T-helper 2 cell treated with Interferon-gamma antibody and Interleukin-4, amounts not matched to agents 100 ng/mL and 5 ng/mL, for 36 hours (primary cell): ENCODE results near the gene TRAF1. TPM values are rescaled to one million over a fixed set of nuclear protein-coding genes. Genes with fewer than 3 reads are reported as not detected.

Experiments used
- intact Hi-C: fragments of 100-400 bp; cut with micrococcal nuclease; formaldehyde crosslinking; loops from one replicate; pipeline ENCODE4 v1.15.1; 2023
- total RNA-seq: library from RNA; stranded (reverse); gene quantifications from 2 replicates; pipeline ENCODE4 v1.2.3, GENCODE V29; 2022

The TRAF1 gene
- total RNA-seq, 1 donor from 2014 or later: 82.3 TPM

GRCh38 chr9:120912958-120913646 lies 13.5 kb downstream of the TRAF1 start:
- intact Hi-C loops: no loop called here

GRCh38 chr9:120911295-120911837 lies 15.2 kb downstream of the TRAF1 start:
- intact Hi-C loops: no loop called here

GRCh38 chr9:120910643-120911042 lies 16.0 kb downstream of the TRAF1 start:
- intact Hi-C loops: no loop called here

GRCh38 chr9:120909904-120910303 lies 16.7 kb downstream of the TRAF1 start:
- intact Hi-C loops: no loop called here

GRCh38 chr9:120905315-120906164 lies 21.1 kb downstream of the TRAF1 start:
- intact Hi-C loops: loop anchor here (2.0 kb wide), 1 partner anchor 15 kb away; no protein-coding TSS in a partner anchor

GRCh38 chr9:120904978-120905301 lies 21.7 kb downstream of the TRAF1 start:
- intact Hi-C loops: loop anchor here (1.0 to 2.0 kb wide), 2 partner anchors 11 to 14 kb away; no protein-coding TSS in a partner anchor

GRCh38 chr9:120904061-120904977 lies 22.3 kb downstream of the TRAF1 start:
- intact Hi-C loops: loop anchor here (1.0 to 2.0 kb wide), 2 partner anchors 12 to 14 kb away; no protein-coding TSS in a partner anchor

- intact Hi-C loops: no loop called here
Measured at GRCh38 chr9:120902569-120903535, 23.7 kb downstream of the TRAF1 start.

GRCh38 chr9:120901755-120902568 lies 24.6 kb downstream of the TRAF1 start:
- intact Hi-C loops: no loop called here

GRCh38 chr9:120900824-120901223 lies 25.8 kb downstream of the TRAF1 start:
- intact Hi-C loops: no loop called here

GRCh38 chr9:120899490-120900068 lies 27.0 kb downstream of the TRAF1 start:
- intact Hi-C loops: no loop called here

- intact Hi-C loops: no loop called here
Measured at GRCh38 chr9:120898396-120898795, 28.2 kb downstream of the TRAF1 start.

- intact Hi-C loops: no loop called here
Measured at GRCh38 chr9:120895951-120896350, 30.6 kb downstream of the TRAF1 start.

GRCh38 chr9:120894321-120895148 lies 32.1 kb downstream of the TRAF1 start:
- intact Hi-C loops: no loop called here

- intact Hi-C loops: no loop called here
Measured at GRCh38 chr9:120893611-120894307, 32.8 kb downstream of the TRAF1 start.

GRCh38 chr9:120892748-120893610 lies 33.6 kb downstream of the TRAF1 start:
- intact Hi-C loops: loop anchor here (1.0 kb wide), 3 partner anchors 14 to 182 kb away; no protein-coding TSS in a partner anchor
